OCI-LY3 (cell line): Measurements from ENCODE around the gene RPL35.

Experiments used
- H2AFZ ChIP-seq: fragments of 200-600, 300-600 bp; shearing (Covaris generic); 2 replicates; pipeline ENCODE4 v1.6.0; 2014; ENCODE audit warnings: antibody characterized with exemption, low read depth, low read length
- H3K27ac ChIP-seq: fragments of 200-600, 300-600 bp; sonication (generic); 2 replicates; pipeline ENCODE4 v1.5.1; 2014; ENCODE audit warnings: mild to moderate bottlenecking, low read length, moderate library complexity, mixed read lengths
- H3K27me3 ChIP-seq: fragments of 200-600, 300-600 bp; sonication (generic); 2 replicates; pipeline ENCODE4 v1.6.1; 2014; ENCODE audit warnings: low read depth, low read length, mixed read lengths
- H3K36me3 ChIP-seq: fragments of 200-600, 300-600 bp; sonication (generic); replicated peaks from 2 replicates; pipeline ENCODE3; 2014; ENCODE audit warnings: low read depth, low read length, mixed read lengths
- H3K4me1 ChIP-seq: fragments of 300-600, 200-600 bp; sonication (generic); 2 replicates; pipeline ENCODE4 v1.6.1; 2014; ENCODE audit warnings: low read length, mixed read lengths
- H3K4me2 ChIP-seq: fragments of 200-600, 300-600 bp; sonication (generic); 2 replicates; pipeline ENCODE4 v1.6.1; 2014; ENCODE audit warnings: low read length, mixed read lengths
- H3K4me3 ChIP-seq: fragments of 300-600, 200-600 bp; sonication (generic); 2 replicates; pipeline ENCODE4 v1.5.1; 2014; ENCODE audit warnings: antibody characterized with exemption, mild to moderate bottlenecking, low read length, moderate library complexity
- H3K79me2 ChIP-seq: fragments of 300-600, 200-600 bp; shearing (Covaris generic); 2 replicates; pipeline ENCODE4 v1.6.1; 2014; ENCODE audit warnings: mild to moderate bottlenecking, low read length, mixed read lengths
- H3K9ac ChIP-seq: fragments of 300-600, 200-600 bp; shearing (Covaris generic); 2 replicates; pipeline ENCODE4 v1.6.0; 2014; ENCODE audit warnings: mild to moderate bottlenecking, low read length, moderate library complexity
- H3K9me3 ChIP-seq: fragments of 200-600, 300-600 bp; shearing (Covaris generic); 2 replicates; pipeline ENCODE4 v1.6.1; 2014; ENCODE audit warnings: low read length, mixed read lengths; ENCODE audit not compliant: insufficient read depth
- H4K20me1 ChIP-seq: fragments of 200-600, 300-600 bp; sonication (generic); 2 replicates; pipeline ENCODE4 v1.6.1; 2016; ENCODE audit warnings: low read length, mixed read lengths; ENCODE audit not compliant: insufficient read depth
- EZH2phosphoT487 ChIP-seq: fragments of 200-600 bp; shearing (Covaris generic); IDR thresholded peaks from 2 replicates; pipeline ENCODE4 v1.6.1; 2018; ENCODE audit warnings: antibody characterized with exemption, mixed run types, low read depth
- TF ChIP-seq, protein P1 (sequence below): fragments of 200-600, 300-600 bp; sonication (generic); IDR thresholded peaks from 2 replicates; pipeline ENCODE4 v1.5.1; 2014; ENCODE audit warnings: antibody characterized with exemption, low read length, low read depth

The RPL35 gene

DNA sequence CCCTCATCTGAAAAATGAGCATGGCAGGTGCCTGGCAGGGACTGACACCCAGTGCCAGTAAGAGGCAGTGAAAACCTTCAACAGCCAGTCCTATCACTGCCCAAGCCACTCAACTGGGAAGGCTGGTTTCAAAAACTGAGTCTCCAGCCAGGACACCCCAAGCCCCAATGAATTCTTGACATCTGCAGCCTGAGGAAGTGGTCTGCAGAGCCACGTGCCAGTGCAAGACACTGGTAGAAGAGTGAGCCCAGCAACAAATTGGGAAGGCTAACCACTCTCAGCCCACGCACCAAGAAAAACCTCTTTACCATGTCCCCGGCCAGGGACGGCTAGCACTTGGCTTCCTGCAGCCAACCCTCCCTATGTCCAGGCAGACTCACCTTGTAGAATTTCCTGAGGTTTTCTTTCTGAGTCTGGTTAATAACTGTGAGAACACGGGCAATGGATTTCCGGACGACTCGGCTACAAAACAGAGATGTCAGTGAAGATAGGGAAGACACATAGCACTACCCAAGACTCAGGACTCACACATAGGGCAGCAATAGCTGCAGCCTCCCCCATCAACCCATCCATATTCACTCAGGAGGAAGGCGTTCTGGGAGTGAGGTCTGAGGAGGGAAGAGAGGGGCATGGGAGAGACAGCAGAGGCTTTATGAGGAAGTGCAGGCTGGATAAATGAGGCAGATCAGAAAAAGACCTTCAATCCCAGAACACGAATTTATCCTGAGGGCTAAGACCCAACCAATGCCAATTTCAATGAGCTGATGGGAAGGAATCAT is 1.8 kb downstream of the RPL35 start:
- Histone ChIP-seq H2AFZ (no peak overlapping the region), H3K4me1 (peaks cover 31% of the 10 kb centered on the region), H3K79me2 (peaks cover 37% of the 10 kb centered on the region), H3K4me2 (peak overlapping the region; percentile 85), H3K27me3 (no peaks in the 10 kb centered on the region), H3K9me3 (no peaks in the 10 kb centered on the region), H3K36me3 (peaks cover 52% of the 10 kb centered on the region), H3K27ac (peak overlapping the region; percentile 71), H3K4me3 (peak overlapping the region; percentile 95), H3K9ac (peak overlapping the region; percentile 95), H4K20me1 (peaks cover 61% of the 10 kb centered on the region)
- TF ChIP-seq EZH2phosphoT487, result no peak
- TF ChIP-seq, protein P1, sequence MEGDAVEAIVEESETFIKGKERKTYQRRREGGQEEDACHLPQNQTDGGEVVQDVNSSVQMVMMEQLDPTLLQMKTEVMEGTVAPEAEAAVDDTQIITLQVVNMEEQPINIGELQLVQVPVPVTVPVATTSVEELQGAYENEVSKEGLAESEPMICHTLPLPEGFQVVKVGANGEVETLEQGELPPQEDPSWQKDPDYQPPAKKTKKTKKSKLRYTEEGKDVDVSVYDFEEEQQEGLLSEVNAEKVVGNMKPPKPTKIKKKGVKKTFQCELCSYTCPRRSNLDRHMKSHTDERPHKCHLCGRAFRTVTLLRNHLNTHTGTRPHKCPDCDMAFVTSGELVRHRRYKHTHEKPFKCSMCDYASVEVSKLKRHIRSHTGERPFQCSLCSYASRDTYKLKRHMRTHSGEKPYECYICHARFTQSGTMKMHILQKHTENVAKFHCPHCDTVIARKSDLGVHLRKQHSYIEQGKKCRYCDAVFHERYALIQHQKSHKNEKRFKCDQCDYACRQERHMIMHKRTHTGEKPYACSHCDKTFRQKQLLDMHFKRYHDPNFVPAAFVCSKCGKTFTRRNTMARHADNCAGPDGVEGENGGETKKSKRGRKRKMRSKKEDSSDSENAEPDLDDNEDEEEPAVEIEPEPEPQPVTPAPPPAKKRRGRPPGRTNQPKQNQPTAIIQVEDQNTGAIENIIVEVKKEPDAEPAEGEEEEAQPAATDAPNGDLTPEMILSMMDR, result no peak

GRCh38 chr9:124858330-124859046 is 3.3 kb downstream of the RPL35 start:
- Histone ChIP-seq H3K27ac (no peak overlapping the region), H2AFZ (no peak overlapping the region), H3K9ac (no peak overlapping the region), H3K79me2 (peaks cover 37% of the 10 kb centered on the region), H3K36me3 (peaks cover 52% of the 10 kb centered on the region), H4K20me1 (peaks cover 61% of the 10 kb centered on the region), H3K4me3 (no peak overlapping the region), H3K9me3 (no peaks in the 10 kb centered on the region), H3K4me1 (peaks cover 27% of the 10 kb centered on the region), H3K4me2 (no peak overlapping the region), H3K27me3 (no peaks in the 10 kb centered on the region)
- TF ChIP-seq EZH2phosphoT487, result no peak
- TF ChIP-seq, protein P1, result no peak

DNA sequence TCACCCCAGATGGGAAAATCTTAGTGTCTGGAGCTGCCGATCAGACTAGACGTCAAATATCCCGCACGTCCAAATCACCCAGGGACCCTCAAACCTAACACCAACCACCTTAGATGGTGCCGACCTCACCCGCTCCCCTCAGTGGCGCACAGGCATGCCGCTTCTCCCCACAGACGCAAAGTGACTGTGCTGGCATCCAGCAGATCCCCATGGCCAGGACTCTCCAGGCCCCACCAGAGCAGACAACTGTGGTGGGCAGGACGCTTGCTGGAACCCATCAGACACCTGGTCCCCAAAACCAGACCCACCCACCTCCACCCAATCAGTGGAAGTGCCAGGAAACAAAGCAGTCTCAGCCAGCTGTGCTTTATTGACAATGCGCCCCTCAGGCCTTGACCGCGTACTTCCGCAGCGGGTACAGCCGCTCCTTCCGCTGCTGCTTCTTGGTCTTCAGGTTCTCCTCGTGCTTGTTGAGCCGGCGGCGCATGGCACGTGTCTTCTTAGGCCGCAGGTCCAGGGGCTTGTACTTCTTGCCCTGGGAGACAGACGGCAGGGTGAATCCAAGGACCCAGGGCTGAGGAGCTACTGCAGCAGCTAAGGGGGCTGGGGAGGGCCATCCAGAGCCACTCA is 4.1 kb downstream of the RPL35 start:
- no peak overlapping the region for H3K27ac ChIP-seq
- peaks cover 24% of the 10 kb centered on the region for H3K4me1 ChIP-seq
- no peak overlapping the region for H3K4me2 ChIP-seq
- peaks cover 37% of the 10 kb centered on the region for H3K79me2 ChIP-seq
- no peak overlapping the region for H3K9ac ChIP-seq
- H3K4me3 ChIP-seq, result no peak overlapping the region
- no peaks in the 10 kb centered on the region for H3K9me3 ChIP-seq
- no peaks in the 10 kb centered on the region for H3K27me3 ChIP-seq
- H2AFZ ChIP-seq, result no peak overlapping the region
- TF ChIP-seq EZH2phosphoT487, result no peak
- TF ChIP-seq, protein P1, result no peak
- H4K20me1 ChIP-seq, result peaks cover 61% of the 10 kb centered on the region
- H3K36me3 ChIP-seq, result peaks cover 52% of the 10 kb centered on the region
